HCT116 (cell line): ENCODE data around the gene CTNNAL1. TPM values are rescaled to one million over a fixed set of nuclear protein-coding genes. Genes with fewer than 3 reads are reported as not detected.

ENCODE experiments used
- ATAC-seq: fragments of 200-7000 bp; cut with Tn5 transposase; 2 replicates; pipeline ENCODE4 v1.9.1; 2020; ENCODE audit warnings: mild to moderate bottlenecking, moderate library complexity
- BruUV-seq: library from RNA; stranded (reverse); fragments of 400-500 nt; replicated peaks from 2 replicates; lab custom pipeline; 2021; lab: Mats Ljungman, UMichigan
- CTCF ChIA-PET: fragments of 300-600 bp; sonication (Branson Sonifier 250); formaldehyde crosslinking; loops from one replicate; lab custom pipeline; 2021; ENCODE audit warnings: antibody characterized with exemption; lab: Charles Lee
- POLR2A ChIA-PET: fragments of 300-600, 350-600 bp; sonication (Branson Sonifier 250); formaldehyde crosslinking; loops from one replicate; lab custom pipeline; 2021; ENCODE audit warnings: antibody characterized with exemption; lab: Charles Lee
- RAD21 ChIA-PET, 2 experiments: fragments of 300-600 bp; sonication (Branson Sonifier 250); formaldehyde crosslinking; loops; one replicate each; lab custom pipeline; 2023; ENCODE audit warnings: low total read pairs in 2 of 2; ENCODE audit not compliant: uncharacterized antibody in 2 of 2, unreplicated experiment in 2 of 2, low non-redundant PET in 1 of 2; lab: Charles Lee
- DNase-seq: peaks from one replicate; pipeline ENCODE4 v3.0.0-alpha.2; 2010; ENCODE audit warnings: low read depth, low spot score
- H2AFZ ChIP-seq: fragments of 200-600 bp; shearing (Covaris generic), sonication (generic); 2 replicates; pipeline ENCODE4 v1.6.1; 2017; ENCODE audit warnings: low read depth, mixed run types, mixed read lengths, antibody characterized with exemption, low read length; ENCODE audit not compliant: poor library complexity, severe bottlenecking
- H3K27ac ChIP-seq: 2 replicates; pipeline ENCODE4 v1.5.1; 2012; ENCODE audit warnings: low read depth, low read length
- H3K27me3 ChIP-seq: fragments of 200-600 bp; sonication (generic); 2 replicates; pipeline ENCODE4 v1.6.1; 2016; ENCODE audit warnings: mixed run types, low read length, mixed read lengths; ENCODE audit not compliant: insufficient read depth
- H3K36me3 ChIP-seq, 2 experiments: fragments of 200-500 bp in 1 of 2; fragments of 200-600 bp in 1 of 2; sonication (Bioruptor generic) in 1 of 2; sonication (generic) in 1 of 2; 2 replicates each; pipeline versions ENCODE4 v1.5.1 to v1.6.1; 2014 to 2016; ENCODE audit warnings: low read length in 2 of 2, inconsistent platforms in 1 of 2, mixed read lengths in 1 of 2, mixed run types in 1 of 2; ENCODE audit not compliant: insufficient read depth in 2 of 2, control insufficient read depth in 1 of 2
- H3K4me1 ChIP-seq, 2 experiments: fragments of 200-600 bp in 1 of 2; sonication (generic) in 1 of 2; 2 replicates each; pipeline versions ENCODE4 v1.5.1 to v1.6.1; 2012 to 2017; ENCODE audit warnings: low read length in 2 of 2, inconsistent platforms in 1 of 2, mild to moderate bottlenecking in 1 of 2, mixed read lengths in 1 of 2, mixed run types in 1 of 2, moderate library complexity in 1 of 2; ENCODE audit not compliant: insufficient read depth in 2 of 2, control insufficient read depth in 1 of 2
- H3K4me2 ChIP-seq: fragments of 200-600 bp; sonication (generic); 2 replicates; pipeline ENCODE4 v1.6.1; 2017; ENCODE audit warnings: mixed run types, low read length, mixed read lengths
- H3K4me3 ChIP-seq, 2 experiments: fragments of 200-600 bp in 1 of 2; sonication (generic) in 1 of 2; replicated peaks in 1 of 2; 2 replicates each; pipeline ENCODE4 v1.5.1; 2011 to 2016; ENCODE audit warnings: low read length in 2 of 2, control low read depth in 1 of 2, low read depth in 1 of 2, mild to moderate bottlenecking in 1 of 2, mixed read lengths in 1 of 2, mixed run types in 1 of 2
- H3K79me2 ChIP-seq: fragments of 200-600 bp; sonication (generic); 2 replicates; pipeline ENCODE4 v1.6.1; 2017; ENCODE audit warnings: mild to moderate bottlenecking, mixed run types, low read length, moderate library complexity, mixed read lengths; ENCODE audit not compliant: insufficient read depth
- H3K9ac ChIP-seq: fragments of 200-600 bp; sonication (generic); 2 replicates; pipeline ENCODE4 v1.6.1; 2016; ENCODE audit warnings: low read length, mixed read lengths
- H3K9me2 ChIP-seq: fragments of 200-600 bp; sonication (generic), shearing (Covaris generic); 2 replicates; pipeline ENCODE4 v1.6.1; 2017; ENCODE audit warnings: mixed run types, mild to moderate bottlenecking, moderate library complexity; ENCODE audit not compliant: insufficient read depth
- H3K9me3 ChIP-seq, 2 experiments: fragments of 200-500 bp in 1 of 2; fragments of 200-600 bp in 1 of 2; sonication (Bioruptor generic) in 1 of 2; sonication (generic) in 1 of 2; 2 replicates each; pipeline ENCODE4 v1.6.1; 2014 to 2017; ENCODE audit warnings: low read length in 2 of 2, mixed read lengths in 2 of 2, inconsistent platforms in 1 of 2, low read depth in 1 of 2, mild to moderate bottlenecking in 1 of 2, mixed run types in 1 of 2, moderate library complexity in 1 of 2; ENCODE audit not compliant: control insufficient read depth in 1 of 2, insufficient read depth in 1 of 2
- H4K20me1 ChIP-seq: fragments of 200-600 bp; sonication (generic), shearing (Covaris generic); 2 replicates; pipeline ENCODE4 v1.6.1; 2017; ENCODE audit warnings: mixed run types, mild to moderate bottlenecking, moderate library complexity; ENCODE audit not compliant: insufficient read depth
- CBX3 ChIP-seq: IDR thresholded peaks from 2 replicates; pipeline ENCODE4 v1.6.1; 2012; ENCODE audit warnings: low read depth
- CEBPB ChIP-seq: IDR thresholded peaks from 2 replicates; pipeline ENCODE4 v1.6.1; 2012; ENCODE audit warnings: low read depth
- ELF1 ChIP-seq: IDR thresholded peaks from 2 replicates; pipeline ENCODE4 v1.6.1; 2012; ENCODE audit warnings: low read depth, borderline replicate concordance
- EZH2 ChIP-seq: fragments of 200-600 bp; sonication (generic); IDR thresholded peaks from 2 replicates; pipeline ENCODE4 v1.6.1; 2017; ENCODE audit warnings: antibody characterized with exemption, mixed run types
- EZH2phosphoT487 ChIP-seq: fragments of 200-600 bp; IDR thresholded peaks from 2 replicates; pipeline ENCODE4 v1.6.1; 2018; ENCODE audit warnings: antibody characterized with exemption, borderline replicate concordance
- FOSL1 ChIP-seq: IDR thresholded peaks from 2 replicates; pipeline ENCODE4 v1.6.1; 2012; ENCODE audit warnings: low read depth
- JUND ChIP-seq: IDR thresholded peaks from 2 replicates; pipeline ENCODE4 v1.6.1; 2012
- POLR2AphosphoS5 ChIP-seq: IDR thresholded peaks from 2 replicates; pipeline ENCODE4 v1.6.1; 2011; ENCODE audit warnings: mild to moderate bottlenecking, low read depth, low read length, moderate library complexity
- RAD21 ChIP-seq: IDR thresholded peaks from 2 replicates; pipeline ENCODE4 v1.6.1; 2012; ENCODE audit warnings: low read depth, mild to moderate bottlenecking
- SIN3A ChIP-seq: IDR thresholded peaks from 2 replicates; pipeline ENCODE4 v1.6.1; 2012; ENCODE audit warnings: low read depth
- SP1 ChIP-seq: IDR thresholded peaks from 2 replicates; pipeline ENCODE4 v1.6.1; 2012; ENCODE audit warnings: low read depth
- SRF ChIP-seq: IDR thresholded peaks from 2 replicates; pipeline ENCODE4 v1.6.1; 2012; ENCODE audit warnings: low read depth
- TCF7L2 ChIP-seq: IDR thresholded peaks from 2 replicates; pipeline ENCODE4 v1.7.0; 2011; ENCODE audit warnings: borderline replicate concordance, inconsistent platforms; ENCODE audit not compliant: insufficient read depth, insufficient read length; ENCODE audit errors: extremely low read depth
- YY1 ChIP-seq: IDR thresholded peaks from 2 replicates; pipeline ENCODE4 v1.6.1; 2011; ENCODE audit warnings: low read length, low read depth, moderate library complexity, mild to moderate bottlenecking; ENCODE audit not compliant: insufficient replicate concordance; ENCODE audit errors: extremely low read depth
- ZBTB33 ChIP-seq: IDR thresholded peaks from 2 replicates; pipeline ENCODE4 v1.6.1; 2011; ENCODE audit warnings: mild to moderate bottlenecking, low read length, moderate library complexity; ENCODE audit not compliant: insufficient replicate concordance; ENCODE audit errors: extremely low read depth
- ZFX ChIP-seq: fragments of 450-650 bp; IDR thresholded peaks from 2 replicates; pipeline ENCODE4 v1.6.1; 2017
- ZNF274 ChIP-seq: fragments of 200-500 bp; sonication (Bioruptor generic); IDR thresholded peaks from 2 replicates; pipeline ENCODE4 v1.6.1; 2014; ENCODE audit warnings: mild to moderate bottlenecking, low read depth, low read length, inconsistent platforms
- intact Hi-C: fragments of 100-400 bp; cut with micrococcal nuclease; formaldehyde crosslinking; loops from 2 replicates; pipeline ENCODE4 v1.10.0; 2022
- total RNA-seq: library from RNA; stranded (reverse); gene quantifications from one replicate; pipeline ENCODE4 v1.2.1, GENCODE V29; 2021; ENCODE audit not compliant: unreplicated experiment
- TF ChIP-seq, protein P1 (sequence below): IDR thresholded peaks from 2 replicates; pipeline ENCODE4 v1.6.1; 2012
- TF ChIP-seq, protein P2 (sequence below), 3 experiments: fragments of 200-600 bp in 1 of 3; sonication (generic) in 1 of 3; IDR thresholded peaks in 2 of 3; conservative IDR thresholded peaks in 1 of 3; 2 replicates each; pipeline ENCODE4 v1.5.1; 2012 to 2017; ENCODE audit warnings: low read depth in 2 of 3, low read length in 2 of 3, antibody characterized with exemption in 1 of 3, borderline replicate concordance in 1 of 3, control low read depth in 1 of 3, mild to moderate bottlenecking in 1 of 3, mixed read lengths in 1 of 3, mixed run types in 1 of 3, moderate library complexity in 1 of 3; ENCODE audit not compliant: insufficient read depth in 1 of 3
- TF ChIP-seq, protein P3 (sequence below): IDR thresholded peaks from 2 replicates; pipeline ENCODE4 v1.6.1; 2012

The CTNNAL1 gene
- total RNA-seq, 1 experiment from 2014 or later, result 87.2 TPM

DNA sequence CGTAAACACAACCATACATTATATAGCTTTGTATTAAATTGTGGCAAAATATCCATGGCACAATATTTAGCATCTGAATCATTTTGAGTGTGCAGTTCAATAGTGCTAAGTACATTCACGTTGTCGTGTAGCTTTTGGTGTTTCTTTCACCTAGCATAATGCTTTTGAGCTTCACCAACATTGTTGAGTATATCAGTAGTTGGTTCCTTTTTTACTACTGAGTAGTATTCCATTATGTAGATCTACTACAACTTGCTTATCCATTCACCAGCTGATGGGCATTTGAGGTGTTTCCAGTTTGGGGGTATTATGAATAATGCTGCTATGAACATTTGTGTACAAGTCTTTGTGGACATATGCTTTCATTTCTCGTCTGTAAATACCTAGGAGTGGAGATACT, 27.3 kb upstream of the CTNNAL1 start:
- Histone ChIP-seq H3K27ac (no peak overlapping the region), H3K4me1 (peaks cover 38 to 45% of the 10 kb centered on the region in 2 experiments), H3K9me2 (no peaks in the 10 kb centered on the region), H2AFZ (no peak overlapping the region), H3K36me3 (peaks cover 3 to 22% of the 10 kb centered on the region in 2 experiments; a peak in 2 of 4 replicates), H3K9ac (no peak overlapping the region), H3K4me3 (no peak overlapping the region), H3K4me2 (no peak overlapping the region), H3K79me2 (0 out of 2 replicates have a peak, but pooled peaks cover 11% of the 10 kb centered on the region), H4K20me1 (no peaks in the 10 kb centered on the region), H3K27me3 (no peaks in the 10 kb centered on the region), H3K9me3 (no peaks in the 10 kb centered on the region)
- CTCF ChIA-PET, result no interaction called here
- POLR2A ChIA-PET, result no interaction called here
- DNase-seq (no peak), ATAC-seq (no peak)
- BruUV-seq, result no TSS peak
- intact Hi-C loops, result no loop called here
- RAD21 ChIA-PET, result no interaction called here
- TF ChIP-seq POLR2AphosphoS5 (no peak), FOSL1 (no peak), TCF7L2 (no peak), RAD21 (no peak), YY1 (no peak), CEBPB (no peak), EZH2 (no peak), EZH2phosphoT487 (no peak), ZFX (no peak), SP1 (no peak), SRF (no peak), CBX3 (no peak), ZNF274 (no peak), ZBTB33 (no peak), JUND (no peak), ELF1 (no peak), SIN3A (no peak)
- TF ChIP-seq, protein P1, sequence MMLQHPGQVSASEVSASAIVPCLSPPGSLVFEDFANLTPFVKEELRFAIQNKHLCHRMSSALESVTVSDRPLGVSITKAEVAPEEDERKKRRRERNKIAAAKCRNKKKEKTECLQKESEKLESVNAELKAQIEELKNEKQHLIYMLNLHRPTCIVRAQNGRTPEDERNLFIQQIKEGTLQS, result no peak
- TF ChIP-seq, protein P2, sequence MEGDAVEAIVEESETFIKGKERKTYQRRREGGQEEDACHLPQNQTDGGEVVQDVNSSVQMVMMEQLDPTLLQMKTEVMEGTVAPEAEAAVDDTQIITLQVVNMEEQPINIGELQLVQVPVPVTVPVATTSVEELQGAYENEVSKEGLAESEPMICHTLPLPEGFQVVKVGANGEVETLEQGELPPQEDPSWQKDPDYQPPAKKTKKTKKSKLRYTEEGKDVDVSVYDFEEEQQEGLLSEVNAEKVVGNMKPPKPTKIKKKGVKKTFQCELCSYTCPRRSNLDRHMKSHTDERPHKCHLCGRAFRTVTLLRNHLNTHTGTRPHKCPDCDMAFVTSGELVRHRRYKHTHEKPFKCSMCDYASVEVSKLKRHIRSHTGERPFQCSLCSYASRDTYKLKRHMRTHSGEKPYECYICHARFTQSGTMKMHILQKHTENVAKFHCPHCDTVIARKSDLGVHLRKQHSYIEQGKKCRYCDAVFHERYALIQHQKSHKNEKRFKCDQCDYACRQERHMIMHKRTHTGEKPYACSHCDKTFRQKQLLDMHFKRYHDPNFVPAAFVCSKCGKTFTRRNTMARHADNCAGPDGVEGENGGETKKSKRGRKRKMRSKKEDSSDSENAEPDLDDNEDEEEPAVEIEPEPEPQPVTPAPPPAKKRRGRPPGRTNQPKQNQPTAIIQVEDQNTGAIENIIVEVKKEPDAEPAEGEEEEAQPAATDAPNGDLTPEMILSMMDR (IDR thresholded peaks at IDR 0.05 in 2 of 3, conservative IDR thresholded peaks at IDR 0.05 in 1 of 3; ENCODE audit: borderline replicate concordance in 1 of 3, insufficient read depth in 1 of 3, low read depth in 2 of 3, low read length in 2 of 3), result no peak
- TF ChIP-seq, protein P3, sequence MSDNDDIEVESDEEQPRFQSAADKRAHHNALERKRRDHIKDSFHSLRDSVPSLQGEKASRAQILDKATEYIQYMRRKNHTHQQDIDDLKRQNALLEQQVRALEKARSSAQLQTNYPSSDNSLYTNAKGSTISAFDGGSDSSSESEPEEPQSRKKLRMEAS, result no peak
